GM13977 (cell line): ENCODE results near the gene DMD.

Experiments used
- DNase-seq: peaks from one replicate; pipeline ENCODE4 v3.0.0; 2012; ENCODE audit warnings: low spot score
- in situ Hi-C: fragments of 300-500 bp; cut with MboI; formaldehyde crosslinking; loops from one replicate; pipeline ENCODE4 v1.12.0; 2022; ENCODE audit warnings: low sequenced_read_pairs, low pct_unique_long_range_greater_than_20kb, mixed read lengths, inconsistent platforms; ENCODE audit not compliant: unreplicated experiment
- TF ChIP-seq, protein P1 (sequence below): IDR thresholded peaks from 2 replicates; pipeline ENCODE4 v1.5.1; 2012; ENCODE audit warnings: mild to moderate bottlenecking, control low read depth; ENCODE audit not compliant: insufficient read depth; ENCODE audit errors: extremely low read depth, missing control alignments

DMD gene

DNA sequence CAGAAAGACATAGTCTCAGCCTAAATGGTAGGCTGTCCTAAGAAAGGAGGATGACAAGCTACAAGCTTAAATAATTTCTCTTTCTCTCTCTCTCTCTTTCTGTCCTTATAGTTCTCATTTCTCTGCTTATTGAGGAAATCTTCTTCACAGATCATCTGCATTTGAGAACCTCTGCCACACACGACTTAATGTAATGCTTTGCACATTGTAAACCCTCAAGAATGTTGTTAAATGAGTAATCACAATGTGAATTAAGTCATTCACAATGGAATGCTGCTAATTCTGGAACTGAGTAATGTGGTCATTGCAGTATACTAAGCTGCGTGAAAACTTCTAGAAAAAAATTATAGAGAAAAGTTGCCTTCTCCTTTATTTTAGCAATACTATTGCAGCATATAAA is 1630.6 kb downstream of the DMD start:
- in situ Hi-C loops, result no loop called here
- TF ChIP-seq, protein P1, sequence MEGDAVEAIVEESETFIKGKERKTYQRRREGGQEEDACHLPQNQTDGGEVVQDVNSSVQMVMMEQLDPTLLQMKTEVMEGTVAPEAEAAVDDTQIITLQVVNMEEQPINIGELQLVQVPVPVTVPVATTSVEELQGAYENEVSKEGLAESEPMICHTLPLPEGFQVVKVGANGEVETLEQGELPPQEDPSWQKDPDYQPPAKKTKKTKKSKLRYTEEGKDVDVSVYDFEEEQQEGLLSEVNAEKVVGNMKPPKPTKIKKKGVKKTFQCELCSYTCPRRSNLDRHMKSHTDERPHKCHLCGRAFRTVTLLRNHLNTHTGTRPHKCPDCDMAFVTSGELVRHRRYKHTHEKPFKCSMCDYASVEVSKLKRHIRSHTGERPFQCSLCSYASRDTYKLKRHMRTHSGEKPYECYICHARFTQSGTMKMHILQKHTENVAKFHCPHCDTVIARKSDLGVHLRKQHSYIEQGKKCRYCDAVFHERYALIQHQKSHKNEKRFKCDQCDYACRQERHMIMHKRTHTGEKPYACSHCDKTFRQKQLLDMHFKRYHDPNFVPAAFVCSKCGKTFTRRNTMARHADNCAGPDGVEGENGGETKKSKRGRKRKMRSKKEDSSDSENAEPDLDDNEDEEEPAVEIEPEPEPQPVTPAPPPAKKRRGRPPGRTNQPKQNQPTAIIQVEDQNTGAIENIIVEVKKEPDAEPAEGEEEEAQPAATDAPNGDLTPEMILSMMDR, result no peak
- DNase-seq, result no peak

DNA sequence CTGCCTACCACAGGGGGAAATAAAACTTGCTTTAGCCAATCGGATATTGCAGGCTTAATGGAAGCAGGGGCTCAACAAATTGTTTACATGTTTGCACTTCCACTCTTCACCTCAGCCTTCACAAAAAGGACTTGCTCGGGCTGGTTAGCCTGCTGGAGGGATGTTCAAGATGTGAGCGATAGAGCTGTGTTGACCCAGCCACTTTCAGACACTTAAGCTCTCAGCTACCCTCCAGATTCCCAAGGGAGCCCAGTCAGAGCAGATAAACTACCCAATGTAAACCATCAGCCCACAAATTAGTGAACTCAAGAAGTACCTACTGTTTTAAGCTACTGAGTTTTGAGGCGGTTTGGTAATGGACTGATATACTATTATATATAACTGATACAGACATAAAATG is 1631.1 kb downstream of the DMD start:
- in situ Hi-C loops, result no loop called here
- TF ChIP-seq, protein P1, result no peak
- DNase-seq, result no peak

DNA sequence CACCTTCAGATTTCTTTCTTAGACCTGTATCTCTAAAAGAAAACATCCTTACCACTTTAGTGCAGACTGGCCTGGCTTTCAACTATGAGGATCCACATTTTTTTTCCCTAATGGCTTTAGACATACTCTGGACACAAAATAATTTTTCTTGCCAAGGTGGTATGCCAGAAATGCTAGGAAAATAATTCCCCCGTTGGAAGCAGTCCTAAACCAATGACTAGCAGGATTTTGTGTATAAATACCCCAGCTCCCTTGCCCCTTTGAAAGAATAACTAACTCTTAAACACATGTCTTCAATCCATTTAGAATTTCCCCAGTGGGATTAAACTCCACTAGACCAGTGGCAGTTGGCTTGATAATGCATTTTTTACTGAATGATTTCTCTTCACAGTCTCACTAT is 1639.0 kb downstream of the DMD start:
- TF ChIP-seq, protein P1, result no peak
- in situ Hi-C loops, result no loop called here

DNA sequence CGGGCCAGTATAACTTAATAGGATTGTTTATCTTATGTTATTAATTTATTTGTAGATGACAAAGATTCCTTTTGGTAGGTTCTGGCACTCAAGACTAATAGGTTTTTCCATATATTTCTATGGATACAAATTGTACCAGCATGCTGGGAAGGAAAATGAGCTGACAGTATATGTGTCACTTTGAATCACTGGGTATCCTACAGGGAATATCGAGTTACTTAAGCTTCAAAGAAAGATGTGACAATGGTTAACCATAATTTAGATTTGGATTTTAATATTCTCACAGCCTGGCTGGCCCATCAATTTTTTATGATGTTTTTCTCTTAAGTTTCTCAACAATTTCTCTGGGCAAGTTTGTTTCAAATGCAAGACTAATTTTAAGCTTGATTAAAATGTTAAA is 1640.7 kb downstream of the DMD start:
- in situ Hi-C loops, result no loop called here
- TF ChIP-seq, protein P1, result no peak
- DNase-seq, result no peak

More for the DNA sequence above, 1639.0 kb downstream of the DMD start:
- no peak for DNase-seq

DNA sequence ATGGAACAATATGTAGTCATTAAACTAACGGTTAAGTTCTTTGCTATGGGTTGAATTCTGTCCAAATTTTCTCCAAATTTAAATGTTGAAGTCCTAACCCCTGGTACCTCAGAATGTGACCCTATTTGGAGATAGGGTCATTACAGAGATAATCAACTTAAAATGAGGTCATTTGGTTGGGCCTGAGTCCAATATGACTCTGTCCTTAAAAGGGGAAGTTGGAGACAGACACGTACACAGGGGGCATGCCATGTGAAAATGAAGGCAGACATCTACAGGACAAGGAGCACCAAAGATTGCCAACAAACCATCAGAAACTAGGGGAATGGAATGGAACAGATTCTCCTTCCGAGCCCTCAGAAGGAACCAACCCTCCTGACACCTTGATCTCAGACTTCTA is 1647.6 kb downstream of the DMD start:
- TF ChIP-seq, protein P1, result no peak
- in situ Hi-C loops, result no loop called here
- no peak for DNase-seq

DNA sequence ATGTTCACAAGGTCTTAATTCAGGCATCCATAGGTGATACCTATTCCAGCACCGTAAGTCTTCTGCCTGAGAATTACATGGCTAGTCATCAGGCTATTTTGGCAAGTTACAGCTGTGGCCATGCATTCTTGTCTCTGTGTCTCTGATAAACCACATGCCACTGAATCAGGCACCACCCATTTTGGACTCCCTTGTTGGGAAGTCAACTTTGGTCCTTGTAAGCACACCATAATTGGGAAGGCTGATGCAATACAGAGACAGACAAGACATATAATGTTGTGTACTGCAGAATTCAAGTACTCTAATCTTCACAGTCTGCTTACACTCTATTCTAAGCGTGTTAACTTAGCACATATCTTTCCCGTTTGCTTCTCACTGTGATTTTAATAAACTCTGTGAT is 1655.8 kb downstream of the DMD start:
- no peak for DNase-seq
- in situ Hi-C loops, result no loop called here
- TF ChIP-seq, protein P1, result no peak

DNA sequence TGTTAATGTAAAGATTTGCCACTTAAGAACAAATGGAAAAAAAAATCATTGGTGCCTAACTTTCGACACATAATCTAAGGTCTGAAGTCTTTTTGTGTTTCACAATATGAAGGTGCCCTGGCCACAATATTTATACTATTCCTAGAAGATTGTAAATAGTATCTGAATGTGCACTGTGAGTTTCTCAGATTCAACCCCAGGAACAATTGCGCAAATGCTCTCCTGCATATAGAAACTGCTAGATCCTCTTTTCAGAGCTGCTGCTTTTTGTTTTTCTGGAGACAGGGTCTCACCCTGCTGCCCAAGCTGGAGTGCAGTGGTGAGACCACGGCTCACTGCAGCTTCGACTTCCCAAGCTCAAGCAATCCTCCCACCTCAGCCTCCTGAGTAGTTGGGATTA is 1659.4 kb downstream of the DMD start:
- DNase-seq, result no peak
- in situ Hi-C loops, result no loop called here
- TF ChIP-seq, protein P1, result no peak
